NCI-H82 (cell line): ENCODE results near the gene PYGM.

Experiments used
- DNase-seq: peaks from one replicate; lab custom pipeline; 2025; lab: John Stamatoyannopoulos, UW

Gene PYGM

GRCh38 chr11:64735725-64736259, 24.0 kb downstream of the PYGM start:
- DNase-seq: no peak

GRCh38 chr11:64734811-64735724, 24.7 kb downstream of the PYGM start:
- no peak for DNase-seq

GRCh38 chr11:64731601-64732000, 28.2 kb downstream of the PYGM start:
- DNase-seq: no peak

- DNase-seq: peak; percentile 80
Observed at GRCh38 chr11:64729851-64730382, 29.9 kb downstream of the PYGM start.

- DNase-seq: no peak
Observed at GRCh38 chr11:64728757-64729365, 30.9 kb downstream of the PYGM start.

- no peak for DNase-seq
Observed at GRCh38 chr11:64726867-64727530, 32.8 kb downstream of the PYGM start.

GRCh38 chr11:64726211-64726641, 33.5 kb downstream of the PYGM start:
- DNase-seq: no peak

- DNase-seq: no peak
Observed at GRCh38 chr11:64724863-64725532, 34.8 kb downstream of the PYGM start.

GRCh38 chr11:64723907-64724862, 35.6 kb downstream of the PYGM start:
- no peak for DNase-seq

- DNase-seq: peak; percentile 88
Observed at GRCh38 chr11:64723117-64723906, 36.5 kb downstream of the PYGM start, which contains the start of gene NRXN2. NRXN2 (minus strand) TSS chr11:64723197; CDS start chr11:64713699, 9,498 bp downstream.

GRCh38 chr11:64722141-64723065, 37.4 kb downstream of the PYGM start:
- DNase-seq: no peak

GRCh38 chr11:64721359-64721699, 38.4 kb downstream of the PYGM start:
- DNase-seq: no peak

- DNase-seq: no peak
Observed at GRCh38 chr11:64720640-64721358, 39.0 kb downstream of the PYGM start.

- no peak for DNase-seq
Observed at GRCh38 chr11:64720167-64720566, 39.6 kb downstream of the PYGM start.

GRCh38 chr11:64719406-64719805, 40.4 kb downstream of the PYGM start:
- no peak for DNase-seq

- DNase-seq: no peak
Observed at GRCh38 chr11:64718780-64719124, 41.0 kb downstream of the PYGM start.

- no peak for DNase-seq
Observed at GRCh38 chr11:64718084-64718779, 41.5 kb downstream of the PYGM start.

- no peak for DNase-seq
Observed at GRCh38 chr11:64717268-64717578, 42.6 kb downstream of the PYGM start.
